OCI-LY3 (cell line): ENCODE measurements around the gene OAF.
"Not testable (repeated sequence)": the region's sequence is repeated elsewhere in the genome, so short reads cannot be mapped to it uniquely, and the experiment has no call there.

Source experiments
- H2AFZ ChIP-seq: fragments of 200-600, 300-600 bp; shearing (Covaris generic); 2 replicates; pipeline ENCODE4 v1.6.0; 2014; ENCODE audit warnings: antibody characterized with exemption, low read depth, low read length
- H3K27ac ChIP-seq: fragments of 200-600, 300-600 bp; sonication (generic); 2 replicates; pipeline ENCODE4 v1.5.1; 2014; ENCODE audit warnings: mild to moderate bottlenecking, low read length, moderate library complexity, mixed read lengths
- H3K27me3 ChIP-seq: fragments of 200-600, 300-600 bp; sonication (generic); 2 replicates; pipeline ENCODE4 v1.6.1; 2014; ENCODE audit warnings: low read depth, low read length, mixed read lengths
- H3K36me3 ChIP-seq: fragments of 200-600, 300-600 bp; sonication (generic); replicated peaks from 2 replicates; pipeline ENCODE3; 2014; ENCODE audit warnings: low read depth, low read length, mixed read lengths
- H3K4me1 ChIP-seq: fragments of 300-600, 200-600 bp; sonication (generic); 2 replicates; pipeline ENCODE4 v1.6.1; 2014; ENCODE audit warnings: low read length, mixed read lengths
- H3K4me2 ChIP-seq: fragments of 200-600, 300-600 bp; sonication (generic); 2 replicates; pipeline ENCODE4 v1.6.1; 2014; ENCODE audit warnings: low read length, mixed read lengths
- H3K4me3 ChIP-seq: fragments of 300-600, 200-600 bp; sonication (generic); 2 replicates; pipeline ENCODE4 v1.5.1; 2014; ENCODE audit warnings: antibody characterized with exemption, mild to moderate bottlenecking, low read length, moderate library complexity
- H3K79me2 ChIP-seq: fragments of 300-600, 200-600 bp; shearing (Covaris generic); 2 replicates; pipeline ENCODE4 v1.6.1; 2014; ENCODE audit warnings: mild to moderate bottlenecking, low read length, mixed read lengths
- H3K9ac ChIP-seq: fragments of 300-600, 200-600 bp; shearing (Covaris generic); 2 replicates; pipeline ENCODE4 v1.6.0; 2014; ENCODE audit warnings: mild to moderate bottlenecking, low read length, moderate library complexity
- H3K9me3 ChIP-seq: fragments of 200-600, 300-600 bp; shearing (Covaris generic); 2 replicates; pipeline ENCODE4 v1.6.1; 2014; ENCODE audit warnings: low read length, mixed read lengths; ENCODE audit not compliant: insufficient read depth
- H4K20me1 ChIP-seq: fragments of 200-600, 300-600 bp; sonication (generic); 2 replicates; pipeline ENCODE4 v1.6.1; 2016; ENCODE audit warnings: low read length, mixed read lengths; ENCODE audit not compliant: insufficient read depth
- CTCF ChIP-seq: fragments of 200-600, 300-600 bp; sonication (generic); IDR thresholded peaks from 2 replicates; pipeline ENCODE4 v1.5.1; 2014; ENCODE audit warnings: antibody characterized with exemption, low read length, low read depth
- EZH2phosphoT487 ChIP-seq: fragments of 200-600 bp; shearing (Covaris generic); IDR thresholded peaks from 2 replicates; pipeline ENCODE4 v1.6.1; 2018; ENCODE audit warnings: antibody characterized with exemption, mixed run types, low read depth

OAF gene

DNA sequence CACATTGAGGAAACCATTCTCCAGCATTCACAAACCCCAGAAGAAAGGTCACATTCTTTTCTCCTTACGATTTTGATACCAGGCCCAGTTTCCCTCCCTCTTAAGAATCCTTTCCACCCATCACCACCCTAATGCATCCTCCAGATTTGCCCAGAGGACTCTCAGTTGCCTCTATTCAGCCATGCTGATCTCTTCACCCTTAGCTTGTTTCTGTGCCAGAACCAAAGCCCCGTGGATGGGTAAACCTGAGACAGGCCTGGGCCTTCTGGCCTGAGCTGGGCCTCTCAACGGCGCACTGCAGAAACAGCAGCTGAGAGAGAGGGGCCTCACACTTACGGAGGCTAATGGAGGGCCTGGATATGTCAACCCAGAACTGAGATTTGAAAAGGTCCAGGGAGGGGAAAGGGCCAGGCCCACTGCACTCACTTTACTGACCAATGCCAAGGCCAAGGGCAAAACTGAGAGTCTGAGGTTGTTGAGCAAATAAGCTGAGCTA, 32.2 kb upstream of the OAF start:
- no peak overlapping the region for H3K4me3 ChIP-seq
- H3K79me2 ChIP-seq: no peaks in the 10 kb centered on the region
- H3K4me1 ChIP-seq: no peaks in the 10 kb centered on the region
- TF ChIP-seq EZH2phosphoT487: no peak
- no peak overlapping the region for H3K9ac ChIP-seq
- H4K20me1 ChIP-seq: no peaks in the 10 kb centered on the region
- H3K4me2 ChIP-seq: no peak overlapping the region
- H3K9me3 ChIP-seq: no peaks in the 10 kb centered on the region
- no peak overlapping the region for H3K27ac ChIP-seq
- no peaks in the 10 kb centered on the region for H3K36me3 ChIP-seq
- H3K27me3 ChIP-seq: peaks cover 52% of the 10 kb centered on the region
- no peak overlapping the region for H2AFZ ChIP-seq

GRCh38 chr11:120179057-120179672, 31.7 kb upstream of the OAF start:
- no peak overlapping the region for H2AFZ ChIP-seq

DNA sequence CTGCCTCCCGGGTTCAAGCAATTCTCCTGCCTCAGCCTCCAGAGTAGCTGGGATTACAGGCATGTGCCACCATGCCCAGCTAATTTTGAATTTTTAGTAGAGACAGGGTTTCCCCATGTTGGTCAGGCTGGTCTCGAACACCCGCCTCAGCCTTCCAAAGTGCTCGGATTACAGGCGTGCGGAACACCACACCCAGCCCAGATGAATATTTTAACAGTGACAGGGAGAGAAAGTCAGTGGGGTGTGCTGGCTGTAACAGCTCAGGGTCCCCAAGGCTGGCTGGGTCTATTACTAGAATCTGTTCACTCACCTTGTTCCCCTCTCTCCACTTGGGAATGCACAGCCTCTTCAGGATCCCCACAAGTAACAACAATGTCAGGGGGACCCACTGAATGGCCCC, 30.8 kb upstream of the OAF start:
- not testable (repeated sequence) for H3K9me3 ChIP-seq, H3K36me3 ChIP-seq, H4K20me1 ChIP-seq, H3K79me2 ChIP-seq, H3K9ac ChIP-seq, H3K27ac ChIP-seq, H3K4me3 ChIP-seq, H2AFZ ChIP-seq, H3K4me2 ChIP-seq, H3K4me1 ChIP-seq
- peaks cover 37% of the 10 kb centered on the region for H3K27me3 ChIP-seq

More at GRCh38 chr11:120179057-120179672, 31.7 kb upstream of the OAF start:
- Histone ChIP-seq H3K9ac (no peak overlapping the region), H3K27me3 (peaks cover 46% of the 10 kb centered on the region), H3K36me3 (no peaks in the 10 kb centered on the region), H3K9me3 (no peaks in the 10 kb centered on the region), H4K20me1 (no peaks in the 10 kb centered on the region), H3K27ac (no peak overlapping the region), H3K4me1 (no peaks in the 10 kb centered on the region), H3K79me2 (no peaks in the 10 kb centered on the region), H3K4me2 (no peak overlapping the region), H3K4me3 (no peak overlapping the region)
- TF ChIP-seq EZH2phosphoT487: no peak
- TF ChIP-seq CTCF: no peak

- no peaks in the 10 kb centered on the region for H3K36me3 ChIP-seq
- H3K9me3 ChIP-seq: no peaks in the 10 kb centered on the region
- no peaks in the 10 kb centered on the region for H4K20me1 ChIP-seq
- no peak overlapping the region for H2AFZ ChIP-seq
- H3K4me1 ChIP-seq: no peaks in the 10 kb centered on the region
- TF ChIP-seq EZH2phosphoT487 (no peak), CTCF (no peak)
- no peaks in the 10 kb centered on the region for H3K79me2 ChIP-seq
- H3K4me3 ChIP-seq: no peak overlapping the region
- H3K27ac ChIP-seq: no peak overlapping the region
- no peak overlapping the region for H3K4me2 ChIP-seq
- H3K27me3 ChIP-seq: peaks cover 31% of the 10 kb centered on the region
- H3K9ac ChIP-seq: no peak overlapping the region
Observed at GRCh38 chr11:120180551-120181232, 30.1 kb upstream of the OAF start.

- no peak for TF ChIP-seq EZH2phosphoT487
- TF ChIP-seq CTCF: no peak
- H3K36me3 ChIP-seq: no peaks in the 10 kb centered on the region
- H3K4me2 ChIP-seq: no peak overlapping the region
- H3K4me3 ChIP-seq: no peak overlapping the region
- H3K9ac ChIP-seq: no peak overlapping the region
- H3K4me1 ChIP-seq: peaks cover 6% of the 10 kb centered on the region
- H2AFZ ChIP-seq: no peak overlapping the region
- H3K9me3 ChIP-seq: no peaks in the 10 kb centered on the region
- no peak overlapping the region for H3K27ac ChIP-seq
- no peaks in the 10 kb centered on the region for H4K20me1 ChIP-seq
- peaks cover 23% of the 10 kb centered on the region for H3K27me3 ChIP-seq
- no peaks in the 10 kb centered on the region for H3K79me2 ChIP-seq
Observed at GRCh38 chr11:120181376-120181975, 29.4 kb upstream of the OAF start.
